GM21737 (cell line): ENCODE data around the gene MBP.
A peak's percentile ranks its signal among the peaks of the same experiment; 100 is the strongest.
"Not testable (repeated sequence)": the region's sequence is repeated elsewhere in the genome, so short reads cannot be mapped to it uniquely, and the experiment has no call there.

Experiments
- ATAC-seq: cut with Tn5 transposase; IDR thresholded peaks from one replicate; pipeline ENCODE4 v1.9.1; 2021; ENCODE audit warnings: mild to moderate bottlenecking, moderate library complexity; ENCODE audit not compliant: unreplicated experiment

The MBP gene

GRCh38 chr18:76992226-76993084 is 140.1 kb downstream of the MBP start:
- no peak for ATAC-seq

- ATAC-seq, result no peak
Observed at GRCh38 chr18:76991021-76991688, 141.4 kb downstream of the MBP start.

- not testable (repeated sequence) for ATAC-seq
Observed at GRCh38 chr18:76990343-76991020, 142.1 kb downstream of the MBP start.

GRCh38 chr18:76989647-76990190 is 142.9 kb downstream of the MBP start:
- ATAC-seq, result no peak

GRCh38 chr18:76988827-76989646 is 143.5 kb downstream of the MBP start:
- ATAC-seq, result no peak

GRCh38 chr18:76988031-76988826 is 144.4 kb downstream of the MBP start:
- no peak for ATAC-seq

GRCh38 chr18:76986406-76986805 is 146.2 kb downstream of the MBP start:
- no peak for ATAC-seq

- no peak for ATAC-seq
Observed at GRCh38 chr18:76985951-76986236, 146.7 kb downstream of the MBP start.

- no peak for ATAC-seq
Observed at GRCh38 chr18:76985156-76985950, 147.2 kb downstream of the MBP start.

- no peak for ATAC-seq
Observed at GRCh38 chr18:76984193-76985155, 148.1 kb downstream of the MBP start.

- ATAC-seq, result no peak
Observed at GRCh38 chr18:76983613-76984051, 149.0 kb downstream of the MBP start.

GRCh38 chr18:76982841-76983583 is 149.6 kb downstream of the MBP start:
- peak; percentile 66 for ATAC-seq

- no peak for ATAC-seq
Observed at GRCh38 chr18:76982038-76982437, 150.5 kb downstream of the MBP start.

GRCh38 chr18:76981396-76981968 is 151.1 kb downstream of the MBP start:
- peak; percentile 39 for ATAC-seq

- ATAC-seq, result peak; percentile 37
Observed at GRCh38 chr18:76980663-76981395, 151.8 kb downstream of the MBP start.

GRCh38 chr18:76979906-76980305 is 152.7 kb downstream of the MBP start:
- no peak for ATAC-seq
